Activated CD4-positive, CD25-positive, alpha-beta regulatory T cell (primary cell): ENCODE results near the gene COA1.
"Not testable (repeated sequence)": the region's sequence is repeated elsewhere in the genome, so short reads cannot be mapped to it uniquely, and the experiment has no call there.

Source experiments
- DNase-seq, 4 experiments: peaks; one replicate each; lab custom pipeline; 2025; lab: John Stamatoyannopoulos, UW

The COA1 gene

DNA sequence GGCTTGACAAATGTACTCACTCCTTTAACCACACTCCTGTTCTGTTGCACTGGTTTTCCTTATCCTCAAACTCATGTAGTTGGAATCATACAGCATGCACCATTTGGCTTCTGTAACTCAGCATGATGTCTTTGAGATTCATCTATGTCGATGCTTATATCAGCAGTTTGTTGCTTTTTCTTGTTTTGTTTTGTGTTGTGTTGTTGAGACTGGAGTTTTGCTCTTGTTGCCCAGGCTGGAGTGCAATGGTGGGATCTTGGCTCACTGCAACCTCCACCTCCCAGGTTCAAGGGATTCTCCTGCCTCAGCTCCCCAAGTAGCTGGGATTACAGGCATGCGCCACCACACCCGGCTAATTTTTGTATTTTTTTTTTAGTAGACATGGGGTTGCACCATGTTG is 101.5 kb downstream of the COA1 start:
- DNase-seq, result not testable (repeated sequence)

- no peak for DNase-seq
Measured at GRCh38 chr7:43626695-43627094, 102.6 kb downstream of the COA1 start.

- no peak for DNase-seq
Measured at GRCh38 chr7:43625980-43626379, 103.3 kb downstream of the COA1 start.

- DNase-seq, result no peak
Measured at GRCh38 chr7:43625453-43625852, 103.9 kb downstream of the COA1 start.

DNA sequence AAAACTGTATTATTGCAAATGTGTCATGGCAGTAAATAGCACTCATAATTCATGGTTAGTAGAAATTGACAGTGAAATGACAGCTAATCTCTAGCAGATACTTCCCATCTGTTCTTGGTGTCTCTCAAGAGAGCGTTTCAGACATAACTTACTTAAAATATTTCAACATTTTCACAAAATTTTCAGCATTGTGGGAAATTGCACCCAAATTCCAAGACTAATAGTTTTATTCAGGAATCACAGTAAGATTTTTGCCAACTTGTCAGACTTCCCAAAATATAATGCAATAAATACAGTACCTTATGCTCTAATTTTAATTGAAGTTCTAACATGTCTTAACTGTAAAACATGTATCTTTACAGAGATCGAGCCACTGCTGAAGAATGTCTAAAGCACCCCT is 105.2 kb downstream of the COA1 start:
- no peak for DNase-seq

GRCh38 chr7:43621729-43622448 is 107.4 kb downstream of the COA1 start:
- DNase-seq, result no peak

DNA sequence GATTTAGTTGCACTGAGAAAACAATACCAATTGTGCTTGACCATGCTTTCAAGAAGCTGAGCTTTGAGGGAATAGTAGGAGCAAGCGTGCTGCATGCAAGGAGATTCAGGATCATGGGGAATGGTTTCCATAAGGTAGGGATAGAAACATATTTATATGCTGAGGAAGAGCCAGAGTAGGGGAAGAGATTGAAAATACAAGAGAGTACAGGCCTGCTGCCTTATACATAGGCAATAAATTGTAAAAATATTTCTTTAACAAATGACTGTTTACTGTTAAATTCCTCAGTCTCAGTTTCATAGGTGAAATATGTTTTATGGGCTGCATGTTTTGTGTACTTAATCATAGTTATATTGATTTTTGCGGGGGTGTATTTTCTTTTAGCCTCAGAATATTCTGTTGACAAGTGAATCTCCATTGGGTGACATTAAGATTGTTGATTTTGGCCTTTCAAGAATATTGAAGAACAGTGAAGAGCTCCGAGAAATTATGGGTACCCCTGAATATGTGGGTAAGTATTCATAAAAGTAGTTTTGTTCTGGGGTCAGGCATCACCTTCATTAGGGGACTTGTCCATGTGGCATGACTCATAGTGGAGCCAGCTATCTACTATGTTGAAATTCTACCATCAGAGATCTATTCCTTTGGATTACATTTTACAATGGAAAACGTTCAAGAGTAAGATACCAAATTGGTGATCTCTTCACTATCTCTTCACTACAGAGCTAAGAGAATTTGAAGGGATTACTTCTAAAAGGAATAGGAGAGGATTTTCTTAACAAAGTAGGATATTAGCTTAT is 109.9 kb downstream of the COA1 start:
- no peak for DNase-seq

DNA sequence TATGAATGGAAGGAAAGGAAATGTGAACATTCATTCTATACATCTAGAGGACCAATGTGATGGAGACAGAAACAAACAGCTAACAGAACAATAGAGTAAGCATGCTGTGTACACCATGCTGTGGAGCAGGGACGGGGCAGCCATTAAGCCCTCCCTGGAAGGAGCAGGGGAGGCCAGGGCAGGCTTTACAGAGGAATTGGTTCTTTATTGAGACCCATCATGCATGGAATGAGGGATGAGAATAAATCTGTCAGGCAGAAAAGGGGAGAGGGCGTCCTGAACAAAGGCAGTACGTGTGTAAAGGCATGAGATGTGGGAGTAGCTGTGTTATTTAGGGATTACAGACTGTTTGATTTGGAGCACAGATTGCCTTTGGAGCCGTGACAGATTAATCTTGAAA is 111.2 kb downstream of the COA1 start:
- no peak for DNase-seq

DNA sequence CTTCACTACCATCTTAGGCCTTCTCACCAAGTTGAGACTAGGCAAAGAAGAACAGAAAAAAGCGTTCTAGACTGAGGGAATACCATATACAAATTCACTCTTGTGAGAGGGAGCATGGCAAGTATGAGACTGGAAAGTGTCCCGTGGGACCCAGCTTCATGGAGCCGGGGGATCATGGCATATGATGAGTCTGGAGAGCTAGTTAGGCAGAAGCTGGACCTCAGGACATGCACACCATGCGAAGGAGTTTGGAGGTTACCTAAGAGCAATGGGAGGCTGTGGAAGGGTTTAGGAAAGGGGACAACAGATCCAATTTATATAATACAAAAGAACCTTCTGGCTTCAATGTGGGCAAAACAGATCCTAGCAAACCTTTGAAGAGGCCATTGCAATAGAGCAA is 112.3 kb downstream of the COA1 start:
- no peak for DNase-seq

DNA sequence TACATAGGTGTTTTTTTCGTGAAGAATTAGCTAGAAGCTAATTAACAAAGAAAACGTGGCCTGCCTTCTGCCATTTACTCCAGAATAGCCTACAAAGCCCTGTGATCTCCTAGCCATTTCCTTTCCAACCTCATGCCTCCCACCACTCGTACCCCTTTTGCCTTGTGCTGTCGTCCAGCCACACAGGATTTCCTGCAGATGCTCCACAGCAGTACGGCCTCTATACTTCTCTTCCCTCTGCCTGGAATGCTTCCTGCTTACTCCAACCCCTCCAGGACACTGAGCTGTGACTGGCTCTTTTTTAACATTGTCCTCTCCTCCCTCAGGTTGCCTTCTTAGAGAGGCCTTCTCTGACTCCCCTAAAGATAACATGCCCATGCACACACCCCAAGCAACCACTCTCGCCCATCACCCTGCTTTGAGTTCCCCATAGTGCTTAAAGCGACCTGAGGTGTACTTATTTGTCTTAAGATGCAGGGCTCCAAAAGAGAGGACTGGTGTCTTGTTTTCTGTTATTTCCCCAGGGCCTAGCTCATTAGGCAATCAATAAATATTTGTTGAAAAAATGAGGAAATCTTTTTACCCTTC is 113.7 kb downstream of the COA1 start:
- DNase-seq, result no peak

DNA sequence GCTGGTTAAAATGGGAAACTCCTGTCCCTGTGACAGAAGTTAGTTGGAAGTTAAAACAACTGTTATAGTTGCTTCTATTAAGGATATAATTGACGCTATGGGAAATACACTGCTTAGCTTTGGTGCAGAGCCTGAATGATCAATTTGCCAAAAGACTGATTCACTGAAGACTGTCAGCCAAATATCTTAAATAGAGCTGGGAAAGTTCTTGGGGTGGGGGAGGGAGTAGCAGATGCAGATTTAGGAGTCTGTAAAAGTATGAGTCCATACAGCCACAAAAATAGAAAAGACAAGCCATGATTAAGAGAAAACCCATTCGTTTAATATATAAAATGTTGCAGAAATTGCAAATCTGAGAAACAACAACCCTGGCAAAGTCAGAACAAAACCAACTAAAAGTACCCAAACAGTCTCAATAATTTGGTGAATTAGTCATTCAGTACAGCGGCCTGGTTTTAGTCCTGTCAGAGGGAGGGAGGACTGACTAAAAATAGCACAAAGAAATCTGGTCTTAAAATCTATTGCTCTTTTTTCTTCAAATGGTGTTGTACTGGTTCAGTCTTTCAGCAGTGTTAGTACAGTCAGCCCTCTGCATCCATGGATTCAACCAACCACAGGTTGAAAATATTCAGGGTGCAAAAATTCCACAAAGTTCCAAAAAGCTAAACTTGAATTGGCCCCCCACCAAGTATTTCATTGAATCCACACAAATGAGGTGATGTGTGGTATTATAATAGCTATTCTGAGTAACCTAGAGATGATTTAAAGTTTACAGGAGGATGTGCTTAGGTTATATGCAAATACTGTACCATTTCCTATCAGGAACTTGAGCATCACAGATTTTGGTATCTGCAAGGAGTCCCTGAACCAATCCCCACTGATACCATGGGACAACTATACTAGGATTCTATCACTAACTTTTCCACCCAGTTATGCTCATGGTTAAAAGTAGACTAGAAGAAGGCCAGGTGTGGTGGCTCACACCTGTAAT is 116.4 kb downstream of the COA1 start:
- DNase-seq, result no peak

DNA sequence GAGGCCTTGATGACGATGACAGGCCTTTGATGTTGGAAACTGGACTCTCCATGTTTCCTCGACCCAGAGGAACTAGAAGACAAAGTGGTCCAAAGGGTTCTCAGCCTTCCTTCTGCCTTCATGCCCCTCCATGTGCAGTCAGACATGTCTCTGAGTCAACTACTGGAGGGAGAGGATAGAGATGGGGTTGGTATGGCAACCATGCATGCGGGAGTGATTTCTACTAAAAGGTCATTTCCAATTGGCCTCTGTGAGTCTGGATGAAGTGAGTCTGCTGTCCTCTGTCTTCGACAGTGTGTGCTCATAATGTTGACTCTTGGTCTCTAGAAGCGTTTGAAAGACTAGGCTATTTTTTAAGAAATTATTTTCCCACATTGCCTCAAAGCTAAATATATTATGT is 117.2 kb downstream of the COA1 start:
- no peak for DNase-seq

- DNase-seq, result no peak
Measured at GRCh38 chr7:43609097-43609496, 120.2 kb downstream of the COA1 start.

DNA sequence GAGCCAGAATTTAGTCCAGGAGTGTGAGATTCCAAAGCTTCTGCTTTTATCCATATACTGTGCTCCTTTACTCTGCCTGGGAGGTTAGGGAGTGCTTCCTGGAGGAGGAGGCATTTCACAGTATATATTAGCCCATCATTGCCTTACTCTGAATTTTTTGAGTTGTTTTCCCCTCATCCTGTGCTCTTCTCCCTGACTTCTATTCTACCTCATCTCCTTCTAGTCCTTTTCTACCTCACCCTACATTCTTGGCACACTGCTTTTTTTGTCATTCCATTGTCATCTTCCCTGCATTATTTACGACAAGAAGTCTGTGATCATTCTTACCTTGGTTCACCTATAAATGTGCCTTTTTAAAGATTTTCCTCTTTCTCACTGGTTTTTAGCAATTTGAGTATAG is 125.1 kb downstream of the COA1 start:
- DNase-seq, result no peak

DNA sequence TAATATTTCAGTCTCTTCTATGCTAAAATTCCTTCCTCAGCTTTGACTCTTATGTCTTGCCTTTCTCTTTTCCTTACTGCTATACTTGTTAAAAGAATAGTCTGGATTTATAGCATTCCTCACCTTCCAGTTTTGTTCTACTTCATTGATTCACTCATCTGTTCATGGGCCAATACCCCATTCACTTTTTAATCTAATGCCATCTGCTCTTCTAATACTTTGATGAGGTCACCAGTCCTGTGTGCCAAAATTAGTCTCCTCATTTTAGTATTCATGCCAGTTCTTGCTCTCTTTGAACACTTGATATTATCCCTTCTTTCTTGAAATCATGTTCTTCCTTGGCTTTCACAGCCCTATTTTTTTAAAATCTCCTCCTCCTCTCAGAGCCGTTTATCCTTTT is 127.1 kb downstream of the COA1 start:
- no peak for DNase-seq

- DNase-seq, result no peak
Measured at GRCh38 chr7:43600056-43600455, 129.3 kb downstream of the COA1 start.

GRCh38 chr7:43596426-43596825 is 132.9 kb downstream of the COA1 start:
- not testable (repeated sequence) for DNase-seq

GRCh38 chr7:43594020-43594419 is 135.3 kb downstream of the COA1 start:
- DNase-seq, result no peak

DNA sequence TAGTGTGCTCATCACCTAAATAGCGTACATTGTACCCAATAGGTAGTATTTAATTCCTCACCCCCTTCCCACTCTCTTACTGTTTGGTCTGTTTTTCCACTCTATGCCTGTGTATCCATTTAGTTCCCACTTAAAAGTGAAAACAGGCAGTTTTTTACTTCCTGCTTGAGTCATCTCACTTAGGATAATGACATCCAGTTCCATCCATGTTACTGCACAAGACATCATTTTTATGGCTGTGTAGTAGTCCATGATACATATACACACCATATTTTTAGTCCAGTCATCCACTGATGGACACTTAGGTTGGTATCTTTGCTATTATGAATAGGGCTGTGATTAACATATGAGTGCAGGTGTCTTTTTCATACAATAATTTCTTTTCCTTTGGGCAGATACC is 136.3 kb downstream of the COA1 start:
- DNase-seq, result no peak

DNA sequence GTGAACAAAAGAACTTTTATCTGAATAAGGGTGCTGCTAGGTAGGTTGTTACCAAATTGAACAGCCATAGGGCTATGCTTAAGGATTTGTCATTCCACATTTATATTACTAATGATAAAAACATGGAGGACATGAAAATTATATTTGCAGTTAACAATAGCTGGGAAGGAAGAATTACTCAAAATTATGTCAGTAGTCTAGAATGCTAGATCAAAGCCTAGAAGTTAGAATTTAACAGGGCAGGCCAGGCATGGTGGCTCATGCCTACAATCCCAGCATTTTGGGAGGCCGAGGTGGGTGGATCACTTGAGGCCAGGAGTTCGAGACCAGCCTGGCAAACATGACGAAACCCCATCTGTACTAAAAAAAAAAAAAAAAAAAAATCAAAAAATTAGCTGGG is 137.0 kb downstream of the COA1 start:
- DNase-seq, result no peak

DNA sequence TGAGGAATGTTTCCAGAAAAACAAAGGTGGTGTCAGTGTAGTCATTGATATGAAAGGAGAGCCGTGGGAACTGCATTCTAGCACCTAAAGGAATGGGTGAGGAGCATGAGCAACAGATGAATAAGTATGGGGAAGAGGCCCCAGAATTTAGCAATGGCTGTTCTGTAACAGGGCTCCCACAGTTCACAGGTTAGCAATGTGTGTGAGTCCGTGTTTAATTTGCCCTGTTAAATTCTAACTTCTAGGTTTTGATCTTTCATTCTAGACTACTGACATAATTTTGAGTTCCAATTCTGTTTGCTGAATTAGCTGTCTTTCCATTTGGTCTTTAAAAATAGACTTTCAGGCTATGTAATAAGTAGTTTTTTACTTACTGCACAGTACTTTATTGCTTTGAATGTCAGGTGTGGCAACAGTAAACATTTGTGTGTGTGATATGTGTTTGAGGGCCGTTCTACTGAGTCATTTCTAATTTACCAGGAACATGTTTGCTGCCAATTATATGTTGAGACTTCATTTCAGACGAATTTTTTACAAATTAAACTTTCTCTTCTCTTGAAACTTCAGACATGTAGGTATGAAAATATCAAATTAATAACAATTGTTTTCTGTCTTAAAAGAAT is 137.7 kb downstream of the COA1 start:
- no peak for DNase-seq
